ENCODE measurements around the gene PRRT2.
A peak's percentile ranks its signal among the peaks of the same experiment; 100 is the strongest.
"Not testable (repeated sequence)": the region's sequence is repeated elsewhere in the genome, so short reads cannot be mapped to it uniquely, and the experiment has no call there.

The PRRT2 gene

DNA sequence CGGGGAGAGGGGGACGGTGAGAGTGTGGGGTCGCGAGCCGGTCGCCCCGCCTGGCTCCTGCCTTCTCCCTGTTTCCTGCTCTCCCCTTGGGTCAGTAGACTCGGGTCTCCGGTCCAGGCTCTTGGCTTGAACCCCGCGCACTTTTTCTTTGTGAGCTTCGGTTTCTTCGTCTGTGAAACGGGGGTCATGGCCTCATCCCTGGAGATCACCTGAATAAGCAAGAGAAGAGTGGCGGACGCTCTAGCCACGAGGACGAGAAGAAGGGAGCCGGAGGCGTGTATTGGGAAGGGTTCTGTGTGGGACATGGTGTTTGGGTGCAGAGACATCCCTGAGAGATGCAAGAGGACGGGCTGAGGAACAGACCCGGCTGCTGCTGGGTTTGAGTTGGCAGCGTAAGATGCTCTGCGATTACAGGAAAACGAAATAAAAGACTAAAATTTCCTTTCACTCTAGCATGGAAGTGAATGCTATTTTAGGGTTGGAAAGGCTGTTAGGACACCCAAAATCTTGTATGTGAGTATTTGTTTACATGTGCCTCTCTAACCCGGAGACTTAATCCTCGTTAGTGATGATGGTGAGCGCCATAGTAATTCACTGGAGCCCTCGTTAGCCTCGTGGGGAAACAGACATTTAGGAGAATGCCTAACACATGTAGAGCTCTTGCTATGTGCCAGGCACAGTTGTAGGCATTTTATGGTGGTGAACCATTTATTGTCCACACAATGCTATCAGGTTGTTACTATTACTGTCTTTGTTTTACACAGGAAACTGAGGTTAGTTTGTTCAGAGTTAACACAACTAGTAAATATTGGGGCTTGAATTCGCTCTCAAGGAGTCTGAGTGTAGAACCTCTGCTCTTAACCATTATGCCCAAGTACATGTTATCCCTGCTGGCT is 20.8 kb upstream of the PRRT2 start:
- peak; percentile 27 for DNase-seq

GRCh38 chr16:29791845-29792807 is 19.9 kb upstream of the PRRT2 start:
- DNase-seq: no peak

GRCh38 chr16:29793153-29793552 is 18.8 kb upstream of the PRRT2 start:
- not testable (repeated sequence) for DNase-seq

DNA sequence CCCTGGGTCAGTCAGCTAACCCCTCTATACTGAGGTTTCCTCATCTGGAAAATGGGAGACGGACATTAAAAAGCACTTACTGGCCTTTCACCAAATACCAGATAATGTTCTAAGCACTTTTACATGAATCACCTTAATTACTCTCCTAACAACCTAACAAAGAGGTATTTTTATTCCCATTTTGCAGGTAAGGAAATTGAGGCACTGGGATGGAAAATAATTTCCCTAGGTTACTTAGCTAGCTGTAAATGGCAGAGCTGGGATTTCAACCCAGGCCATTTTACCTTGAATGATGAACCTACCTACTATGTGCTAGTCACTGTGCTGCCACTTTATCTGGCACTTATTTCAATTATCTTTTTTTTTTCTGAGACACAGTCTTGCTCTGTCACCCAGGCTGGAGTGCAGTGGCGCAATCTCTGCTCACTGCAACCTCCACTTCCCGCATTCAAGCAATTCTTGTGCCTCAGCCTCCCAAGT is 17.7 kb upstream of the PRRT2 start:
- no peak for DNase-seq

DNA sequence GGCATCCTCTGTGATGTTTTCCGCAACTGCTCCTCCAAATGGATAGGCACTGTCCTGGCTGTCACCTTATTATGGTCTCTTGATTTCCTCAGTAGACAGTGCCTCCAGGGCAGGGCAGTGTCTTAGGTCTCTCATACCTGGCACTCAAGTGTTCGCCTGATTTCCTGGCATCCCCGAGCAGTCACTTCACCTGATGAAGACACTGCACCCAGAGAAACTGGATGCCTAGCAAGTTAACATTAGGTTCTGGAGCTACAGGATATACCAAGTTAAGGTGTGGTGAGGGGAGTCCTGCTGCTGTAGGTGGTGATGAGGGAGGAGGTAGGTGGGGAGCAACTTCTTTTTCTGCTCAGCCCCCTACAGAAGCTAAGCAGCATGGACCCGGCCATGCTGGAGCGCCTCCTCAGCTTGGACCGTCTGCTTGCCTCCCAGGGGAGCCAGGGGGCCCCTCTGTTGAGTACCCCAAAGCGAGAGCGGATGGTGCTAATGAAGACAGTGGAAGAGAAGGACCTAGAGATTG is 9.5 kb upstream of the PRRT2 start:
- DNase-seq: no peak

- DNase-seq: no peak
These were observed 8.0 kb upstream of the PRRT2 start for GRCh38 chr16:29804020-29804419.

GRCh38 chr16:29804455-29805231 is 7.3 kb upstream of the PRRT2 start:
- no peak for DNase-seq

GRCh38 chr16:29805232-29806098 is 6.5 kb upstream of the PRRT2 start:
- peak; percentile 98 for DNase-seq

GRCh38 chr16:29806099-29806579 is 5.9 kb upstream of the PRRT2 start, which contains the start of gene MAZ:
MAZ (plus strand) TSS chr16:29806529; CDS start chr16:29806702, 173 bp downstream.
- DNase-seq: no peak

DNA sequence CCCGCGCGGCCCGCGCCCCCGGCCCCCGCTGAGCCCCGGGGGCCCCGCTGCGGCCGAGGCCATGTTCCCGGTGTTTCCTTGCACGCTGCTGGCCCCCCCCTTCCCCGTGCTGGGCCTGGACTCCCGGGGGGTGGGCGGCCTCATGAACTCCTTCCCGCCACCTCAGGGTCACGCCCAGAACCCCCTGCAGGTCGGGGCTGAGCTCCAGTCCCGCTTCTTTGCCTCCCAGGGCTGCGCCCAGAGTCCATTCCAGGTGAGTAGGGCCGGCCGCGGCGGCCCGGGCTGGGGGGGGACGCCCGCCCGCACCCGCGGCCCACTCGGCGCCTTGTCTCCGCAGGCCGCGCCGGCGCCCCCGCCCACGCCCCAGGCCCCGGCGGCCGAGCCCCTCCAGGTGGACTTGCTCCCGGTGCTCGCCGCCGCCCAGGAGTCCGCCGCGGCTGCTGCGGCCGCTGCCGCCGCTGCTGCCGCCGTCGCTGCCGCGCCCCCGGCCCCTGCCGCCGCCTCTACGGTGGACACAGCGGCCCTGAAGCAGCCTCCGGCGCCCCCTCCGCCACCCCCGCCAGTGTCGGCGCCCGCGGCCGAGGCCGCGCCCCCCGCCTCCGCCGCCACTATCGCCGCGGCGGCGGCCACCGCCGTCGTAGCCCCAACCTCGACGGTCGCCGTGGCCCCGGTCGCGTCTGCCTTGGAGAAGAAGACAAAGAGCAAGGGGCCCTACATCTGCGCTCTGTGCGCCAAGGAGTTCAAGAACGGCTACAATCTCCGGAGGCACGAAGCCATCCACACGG is 5.2 kb upstream of the PRRT2 start:
- peak; percentile 62 for DNase-seq

DNA sequence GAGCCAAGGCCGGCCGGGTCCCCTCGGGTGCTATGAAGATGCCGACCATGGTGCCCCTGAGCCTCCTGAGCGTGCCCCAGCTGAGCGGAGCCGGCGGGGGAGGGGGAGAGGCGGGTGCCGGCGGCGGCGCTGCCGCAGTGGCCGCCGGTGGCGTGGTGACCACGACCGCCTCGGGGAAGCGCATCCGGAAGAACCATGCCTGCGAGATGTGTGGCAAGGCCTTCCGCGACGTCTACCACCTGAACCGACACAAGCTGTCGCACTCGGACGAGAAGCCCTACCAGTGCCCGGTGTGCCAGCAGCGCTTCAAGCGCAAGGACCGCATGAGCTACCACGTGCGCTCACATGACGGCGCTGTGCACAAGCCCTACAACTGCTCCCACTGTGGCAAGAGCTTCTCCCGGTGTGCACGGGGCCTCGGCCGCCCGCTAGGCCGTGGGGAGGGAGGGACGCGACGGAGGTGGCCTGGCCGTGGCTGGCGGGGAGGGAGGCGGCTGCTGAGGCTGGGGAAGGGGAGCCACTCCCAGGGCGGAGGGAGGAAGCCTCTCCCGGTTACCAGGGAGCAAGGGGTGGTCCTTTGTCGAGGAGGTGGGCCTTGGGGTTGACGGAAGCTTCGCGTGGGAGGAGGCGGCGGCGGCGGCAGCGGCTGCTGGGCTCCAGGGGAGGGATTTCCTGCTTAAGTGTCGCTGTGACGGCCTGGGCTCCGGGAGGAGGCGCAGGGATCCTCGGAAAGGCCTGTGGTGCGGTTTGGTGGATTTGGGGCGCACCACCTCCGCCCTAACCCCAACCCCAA is 4.4 kb upstream of the PRRT2 start:
- peak; percentile 90 for DNase-seq

DNA sequence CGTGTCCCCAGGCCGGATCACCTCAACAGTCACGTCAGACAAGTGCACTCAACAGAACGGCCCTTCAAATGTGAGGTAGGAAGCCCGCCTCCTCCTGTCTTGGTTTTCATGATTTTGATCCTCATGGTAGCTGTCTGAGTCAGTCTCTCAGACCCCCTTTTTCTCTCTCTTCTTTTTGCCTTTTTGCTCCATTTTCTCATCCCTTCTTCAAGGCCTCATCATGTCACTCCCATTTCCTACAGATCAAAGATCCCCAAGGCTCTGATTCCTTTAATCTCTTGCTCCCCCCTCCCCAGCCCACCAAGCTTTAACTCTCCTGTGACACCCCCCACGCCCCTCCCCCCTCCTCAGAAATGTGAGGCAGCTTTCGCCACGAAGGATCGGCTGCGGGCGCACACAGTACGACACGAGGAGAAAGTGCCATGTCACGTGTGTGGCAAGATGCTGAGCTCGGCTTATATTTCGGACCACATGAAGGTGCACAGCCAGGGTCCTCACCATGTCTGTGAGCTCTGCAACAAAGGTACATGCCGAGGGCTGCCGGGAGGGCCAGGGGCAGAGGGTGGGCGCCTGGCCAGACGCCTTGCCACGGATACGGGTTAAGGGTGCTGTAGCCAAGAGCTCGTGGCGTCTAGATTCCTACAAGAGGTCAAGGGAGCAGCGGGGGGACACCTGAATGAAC is 3.6 kb upstream of the PRRT2 start:
- DNase-seq: peak; percentile 40

- DNase-seq: no peak
These were observed 2.8 kb upstream of the PRRT2 start for GRCh38 chr16:29809031-29809747.

- DNase-seq: peak; percentile 51
These were observed 1.9 kb upstream of the PRRT2 start for GRCh38 chr16:29809850-29810698.

GRCh38 chr16:29810699-29811169 is 1.3 kb upstream of the PRRT2 start:
- DNase-seq: no peak

GRCh38 chr16:29811170-29811895 is 660 bp upstream of the PRRT2 start:
- DNase-seq: peak; percentile 77
